T-helper 1 cell treated with Interleukin-12 subunit alpha and Interleukin-12 subunit beta and Interleukin-4 antibody, amounts not matched to agents 30 μg/mL and 1 μg/mL, for 36 hours (primary cell): Measurements from ENCODE around the gene TMEM8B.
A peak's percentile ranks its signal among the peaks of the same experiment; 100 is the strongest.
"Not testable (repeated sequence)": the region's sequence is repeated elsewhere in the genome, so short reads cannot be mapped to it uniquely, and the experiment has no call there.

Source experiments
- H3K27ac Mint-ChIP-seq: one replicate; pipeline ENCODE4 v1.8.0; 2021; ENCODE audit warnings: mild to moderate bottlenecking, mixed read lengths
- H3K27me3 Mint-ChIP-seq: one replicate; pipeline ENCODE4 v1.8.0; 2021; ENCODE audit warnings: low read depth, mixed read lengths
- H3K36me3 Mint-ChIP-seq: one replicate; pipeline ENCODE4 v1.8.0; 2021; ENCODE audit warnings: low read depth, mixed read lengths
- H3K4me1 Mint-ChIP-seq: one replicate; pipeline ENCODE4 v1.8.0; 2021; ENCODE audit warnings: low read depth, mixed read lengths
- H3K4me3 Mint-ChIP-seq: one replicate; pipeline ENCODE4 v1.8.0; 2021; ENCODE audit warnings: mild to moderate bottlenecking, moderate library complexity, mixed read lengths
- H3K9me3 Mint-ChIP-seq: one replicate; pipeline ENCODE4 v1.8.0; 2021; ENCODE audit warnings: mixed read lengths

TMEM8B gene

DNA sequence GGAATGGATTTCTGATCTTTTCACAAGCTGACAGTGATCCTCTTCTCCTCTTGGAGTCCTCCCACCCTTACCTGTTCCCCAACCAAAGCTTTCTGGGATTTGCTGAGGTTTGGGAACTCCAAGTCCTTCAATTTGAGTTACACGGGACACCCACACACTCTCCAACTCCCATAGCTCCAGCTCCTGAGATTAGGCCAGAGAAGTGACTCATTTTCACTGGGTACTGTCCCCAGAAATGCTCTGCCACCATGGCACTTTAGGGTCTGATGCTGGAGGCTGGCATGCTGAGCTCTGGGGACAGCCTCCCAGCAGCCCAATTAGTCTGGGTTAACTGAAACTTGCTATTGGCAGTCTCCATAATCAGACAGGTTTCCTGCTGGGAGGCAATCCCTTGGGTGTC is 63.0 kb downstream of the TMEM8B start:
- Mint-ChIP-seq H3K36me3 (no peaks in the 10 kb centered on the region), H3K4me3 (no peak overlapping the region), H3K9me3 (no peaks in the 10 kb centered on the region), H3K27me3 (peaks cover 37% of the 10 kb centered on the region), H3K4me1 (no peaks in the 10 kb centered on the region), H3K27ac (no peak overlapping the region)

DNA sequence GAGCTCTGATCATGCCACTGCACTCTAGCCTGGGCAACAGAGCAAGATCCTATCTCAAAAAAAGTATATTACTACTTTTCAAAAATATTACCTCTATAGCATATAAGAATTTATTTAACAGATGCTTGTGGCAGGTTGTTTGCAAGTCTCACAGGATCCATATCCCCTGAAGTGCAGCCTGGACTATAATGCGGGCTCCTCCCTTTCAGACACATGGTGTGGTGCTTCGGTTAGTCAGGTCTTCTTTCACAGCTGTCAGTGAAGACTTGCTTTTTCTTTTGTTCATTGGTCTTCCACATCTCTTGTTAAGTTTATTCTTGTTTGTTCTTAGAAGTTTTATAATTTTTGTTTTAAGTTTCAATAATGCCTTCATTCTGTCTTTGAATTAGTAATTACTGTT is 67.5 kb downstream of the TMEM8B start:
- no peaks in the 10 kb centered on the region for H3K4me1 Mint-ChIP-seq
- no peaks in the 10 kb centered on the region for H3K9me3 Mint-ChIP-seq

DNA sequence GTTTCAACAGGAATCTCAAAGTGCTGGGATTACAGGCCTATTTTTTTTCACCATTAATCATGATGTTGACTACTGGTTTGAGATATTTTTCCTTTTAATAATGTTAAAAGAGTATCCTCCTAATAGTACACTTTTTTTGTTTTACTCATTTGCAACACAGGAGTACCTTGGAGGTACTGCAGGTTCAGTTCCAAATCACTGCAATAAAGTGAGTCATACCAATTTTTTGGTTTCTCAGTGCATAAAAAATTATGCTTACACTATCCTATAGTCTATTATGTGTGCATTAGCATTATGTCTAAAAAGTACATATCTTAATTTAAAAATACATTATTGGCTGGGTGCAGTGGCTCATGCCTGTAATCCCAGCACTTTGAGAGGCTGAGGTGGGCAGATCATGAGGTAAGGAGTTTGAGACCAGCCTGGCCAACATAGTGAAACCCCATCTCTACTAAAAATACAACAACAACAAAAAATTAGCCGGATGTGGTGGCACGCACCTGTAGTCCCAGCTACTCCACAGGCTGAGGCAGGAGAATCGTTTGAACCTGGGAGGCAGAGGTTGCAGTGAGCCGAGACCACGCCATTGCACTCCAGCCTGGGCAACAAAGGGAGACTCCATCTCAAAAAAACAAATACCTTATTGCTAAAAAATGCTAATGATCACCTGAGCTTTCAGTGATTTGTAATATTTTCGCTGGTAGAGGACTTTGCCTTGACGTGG is 68.5 kb downstream of the TMEM8B start:
- H3K27me3 Mint-ChIP-seq: peaks cover 29% of the 10 kb centered on the region
- H3K27ac Mint-ChIP-seq, H3K4me1 Mint-ChIP-seq, H3K36me3 Mint-ChIP-seq, H3K4me3 Mint-ChIP-seq, H3K9me3 Mint-ChIP-seq: not testable (repeated sequence)

More for the DNA sequence above, 67.5 kb downstream of the TMEM8B start:
- Mint-ChIP-seq H3K27ac (no peak overlapping the region), H3K4me3 (no peak overlapping the region), H3K27me3 (peaks cover 35% of the 10 kb centered on the region), H3K36me3 (no peaks in the 10 kb centered on the region)

DNA sequence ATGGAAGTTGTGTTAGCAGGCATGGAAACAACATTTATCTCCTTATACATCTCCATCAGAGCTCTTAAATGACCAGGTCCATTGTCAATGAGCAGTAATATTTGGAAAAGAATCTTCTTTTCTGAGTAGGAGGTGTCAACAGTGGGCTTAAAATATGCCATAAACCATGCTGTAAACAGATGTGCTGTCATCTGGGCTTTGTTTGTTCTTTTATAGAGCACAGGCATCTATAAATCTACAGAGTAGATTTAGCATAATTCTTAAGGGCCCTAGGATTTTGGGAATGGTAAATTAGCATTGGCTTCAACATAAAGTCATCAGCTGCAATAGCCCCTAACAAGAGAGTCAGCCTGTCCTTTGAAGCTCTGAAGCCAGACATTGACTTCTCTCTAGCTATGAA is 69.3 kb downstream of the TMEM8B start:
- no peaks in the 10 kb centered on the region for H3K36me3 Mint-ChIP-seq
- no peaks in the 10 kb centered on the region for H3K9me3 Mint-ChIP-seq
- H3K27me3 Mint-ChIP-seq: peaks cover 34% of the 10 kb centered on the region
- no peak overlapping the region for H3K4me3 Mint-ChIP-seq
- no peak overlapping the region for H3K27ac Mint-ChIP-seq
- no peaks in the 10 kb centered on the region for H3K4me1 Mint-ChIP-seq

DNA sequence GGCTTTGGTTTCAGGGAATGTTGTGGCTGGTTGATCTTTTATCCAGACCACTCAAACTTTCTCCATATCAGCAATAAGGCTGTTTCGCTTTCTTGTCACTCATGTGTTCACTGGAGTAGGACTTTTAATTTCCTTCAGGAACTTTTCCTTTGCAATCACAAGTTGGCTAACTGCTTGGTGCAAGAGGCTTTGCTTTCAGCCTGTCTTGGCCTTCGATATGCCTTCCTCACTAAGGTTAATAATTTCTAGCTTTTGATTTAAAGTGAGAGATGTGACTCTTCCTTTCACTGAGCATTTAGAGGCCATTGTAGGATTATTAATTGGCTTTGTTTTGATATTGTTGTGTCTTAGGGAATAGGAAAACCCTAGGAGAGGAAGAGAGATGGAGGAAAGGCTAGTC is 70.0 kb downstream of the TMEM8B start:
- Mint-ChIP-seq H3K4me3 (no peak overlapping the region), H3K27me3 (peaks cover 32% of the 10 kb centered on the region), H3K9me3 (no peaks in the 10 kb centered on the region), H3K4me1 (no peaks in the 10 kb centered on the region), H3K27ac (no peak overlapping the region), H3K36me3 (no peaks in the 10 kb centered on the region)

DNA sequence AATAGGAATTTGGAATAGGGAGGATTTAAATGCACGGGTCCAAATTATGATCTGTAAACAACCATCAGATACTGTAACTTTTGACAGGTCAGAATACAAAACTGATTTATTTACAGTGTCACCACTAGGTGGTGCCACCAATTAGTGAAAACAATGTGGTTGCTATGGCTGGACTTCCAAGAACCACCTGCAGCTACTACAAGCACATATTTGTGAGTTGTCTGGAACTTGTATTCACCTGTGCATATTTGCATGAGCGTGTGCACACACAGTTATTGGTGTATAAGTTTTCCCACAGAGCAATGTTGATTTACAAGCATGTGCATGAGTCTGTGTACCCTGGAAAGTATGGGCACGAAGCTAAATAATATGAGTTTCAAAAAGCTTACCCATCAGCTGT is 74.0 kb downstream of the TMEM8B start:
- Mint-ChIP-seq H3K27me3 (peaks cover 16% of the 10 kb centered on the region), H3K36me3 (no peaks in the 10 kb centered on the region), H3K27ac (no peak overlapping the region), H3K9me3 (no peaks in the 10 kb centered on the region), H3K4me1 (peaks cover under 1% of the 10 kb centered on the region), H3K4me3 (no peak overlapping the region)

DNA sequence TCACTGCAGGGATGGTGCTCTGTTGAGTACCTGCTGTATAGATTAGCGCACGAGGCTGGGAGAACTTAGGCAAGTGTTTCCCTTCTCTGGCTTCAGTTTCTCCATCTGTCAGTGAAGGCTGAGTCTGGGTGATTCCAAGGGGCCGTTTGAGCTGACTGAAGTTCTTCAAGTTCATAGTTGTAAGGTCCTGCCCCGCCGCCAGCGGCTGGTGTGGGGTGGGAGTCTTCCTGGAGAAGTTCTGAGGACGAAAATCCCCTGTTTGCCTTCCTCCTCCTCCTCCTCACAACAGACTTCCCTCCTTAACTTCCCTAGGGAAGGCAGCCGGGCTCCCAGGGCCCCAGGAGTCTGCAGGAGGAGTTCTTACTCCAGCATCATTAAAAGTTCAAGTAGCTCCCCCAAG is 75.3 kb downstream of the TMEM8B start:
- no peaks in the 10 kb centered on the region for H3K36me3 Mint-ChIP-seq
- H3K4me3 Mint-ChIP-seq: no peak overlapping the region
- H3K27me3 Mint-ChIP-seq: peaks cover 10% of the 10 kb centered on the region
- peaks cover 8% of the 10 kb centered on the region for H3K4me1 Mint-ChIP-seq
- H3K27ac Mint-ChIP-seq: no peak overlapping the region
- H3K9me3 Mint-ChIP-seq: no peaks in the 10 kb centered on the region

DNA sequence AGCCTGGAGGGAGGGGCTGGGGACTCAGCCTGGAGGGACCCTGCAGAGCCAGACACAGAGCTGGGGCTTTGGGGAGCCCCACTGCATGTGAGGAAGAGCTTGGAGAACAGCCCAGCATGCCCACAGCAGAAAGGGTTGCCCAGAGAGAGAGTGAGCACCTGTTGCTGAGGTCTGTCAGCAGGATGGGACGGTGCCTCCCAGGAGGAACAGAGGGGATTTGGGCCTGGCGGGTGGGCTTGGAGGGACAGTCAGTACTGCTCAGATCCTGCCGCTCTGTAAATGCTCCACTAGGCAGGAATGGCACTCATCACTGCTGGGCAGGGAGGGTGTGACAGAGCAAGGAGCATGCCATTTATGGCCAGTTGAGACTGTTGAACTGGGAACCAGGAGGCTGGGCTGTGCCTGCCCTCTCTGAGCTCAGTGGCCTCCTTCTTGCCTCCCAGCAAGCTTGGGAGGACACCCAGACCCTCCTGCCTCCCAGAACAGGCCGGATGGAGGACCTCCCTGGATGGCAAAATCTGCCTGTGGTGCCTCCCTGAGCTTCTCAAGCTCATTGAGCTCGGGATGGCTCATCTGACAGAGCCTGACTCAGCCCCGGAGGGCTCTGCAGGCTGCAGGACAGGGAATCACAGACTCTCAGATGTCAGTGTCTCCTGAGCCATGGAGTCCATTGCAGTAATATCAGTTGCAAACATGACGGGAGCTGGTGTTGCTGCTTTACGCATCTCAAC is 76.2 kb downstream of the TMEM8B start:
- Mint-ChIP-seq H3K9me3 (no peaks in the 10 kb centered on the region), H3K4me1 (peaks cover 12% of the 10 kb centered on the region), H3K36me3 (no peaks in the 10 kb centered on the region), H3K27me3 (peaks cover 10% of the 10 kb centered on the region), H3K27ac (no peak overlapping the region), H3K4me3 (no peak overlapping the region)

DNA sequence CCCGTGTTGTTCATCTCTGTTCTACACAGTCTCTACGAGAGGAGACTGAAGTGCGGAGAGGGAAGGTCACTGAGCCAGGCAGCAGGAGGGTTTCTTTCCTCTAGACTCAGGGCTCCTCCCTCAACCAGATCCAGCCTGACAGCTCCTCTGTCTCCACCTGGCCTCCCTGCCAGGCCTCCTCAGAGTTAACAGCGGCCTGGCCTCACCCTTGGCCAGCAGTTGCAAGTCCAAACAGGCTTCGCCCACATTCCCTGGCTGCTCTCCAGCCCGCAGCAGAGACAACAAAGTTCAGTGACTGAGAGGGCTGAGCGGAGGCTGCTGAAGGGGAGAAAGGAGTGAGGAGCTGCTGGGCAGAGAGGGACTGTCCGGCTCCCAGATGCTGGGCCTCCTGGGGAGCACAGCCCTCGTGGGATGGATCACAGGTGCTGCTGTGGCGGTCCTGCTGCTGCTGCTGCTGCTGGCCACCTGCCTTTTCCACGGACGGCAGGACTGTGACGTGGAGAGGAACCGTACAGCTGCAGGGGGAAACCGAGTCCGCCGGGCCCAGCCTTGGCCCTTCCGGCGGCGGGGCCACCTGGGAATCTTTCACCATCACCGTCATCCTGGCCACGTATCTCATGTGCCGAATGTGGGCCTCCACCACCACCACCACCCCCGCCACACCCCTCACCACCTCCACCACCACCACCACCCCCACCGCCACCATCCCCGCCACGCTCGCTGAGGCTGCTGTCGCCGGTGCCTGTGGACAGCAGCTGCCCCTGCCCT is 77.1 kb downstream of the TMEM8B start, which contains the start of gene HRCT1:
Gene HRCT1, plus strand, starts transcription at position 291 of the 768 bp plus-strand sequence. Its CDS starts 86 bp downstream, at position 377.
- Mint-ChIP-seq H3K27me3 (peaks cover 6% of the 10 kb centered on the region), H3K9me3 (no peaks in the 10 kb centered on the region), H3K36me3 (no peaks in the 10 kb centered on the region), H3K4me1 (peaks cover 17% of the 10 kb centered on the region), H3K27ac (no peak within 1 kb of the TSS), H3K4me3 (no peak within 1 kb of the TSS)

DNA sequence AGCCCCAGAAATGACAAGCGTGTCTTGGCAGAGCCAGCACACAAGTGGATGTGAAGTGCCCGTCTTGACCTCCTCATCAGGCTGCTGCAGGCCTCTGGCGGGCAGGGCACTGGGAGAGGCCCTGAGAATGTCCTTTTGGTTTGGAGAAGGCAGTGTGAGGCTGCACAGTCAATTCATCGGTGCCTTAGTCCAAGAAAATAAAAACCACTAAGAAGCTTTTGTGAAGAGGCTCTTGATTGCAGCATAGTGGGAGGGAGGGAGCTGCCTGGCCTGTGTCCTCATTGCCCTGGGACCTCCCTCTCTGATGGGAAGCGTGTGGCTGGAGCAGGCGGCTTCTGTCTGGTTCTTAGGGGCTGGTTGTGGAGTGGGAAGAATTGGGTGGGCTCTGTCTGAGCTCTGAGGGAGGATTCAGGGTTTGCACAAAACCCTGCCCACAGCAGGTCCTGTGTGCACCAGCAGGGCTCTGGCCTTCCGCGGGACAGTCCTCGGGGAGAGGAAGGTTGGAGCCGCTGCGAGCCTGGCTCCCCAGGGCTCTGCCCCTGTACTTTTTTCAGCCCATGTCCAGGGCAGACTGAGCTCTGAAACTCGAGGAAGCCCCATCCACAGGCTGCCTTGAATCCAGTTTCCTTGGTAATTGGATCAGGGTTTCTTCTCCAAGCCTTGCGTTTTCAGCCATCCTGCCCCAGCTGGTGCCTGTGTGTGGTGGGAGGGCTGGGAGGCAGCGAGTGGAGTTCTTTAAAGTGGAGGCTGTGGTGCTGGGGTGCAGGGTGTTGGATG is 78.1 kb downstream of the TMEM8B start:
- Mint-ChIP-seq H3K9me3 (no peaks in the 10 kb centered on the region), H3K27me3 (peaks cover 5% of the 10 kb centered on the region), H3K4me1 (peaks cover 20% of the 10 kb centered on the region), H3K36me3 (no peaks in the 10 kb centered on the region), H3K4me3 (no peak overlapping the region), H3K27ac (no peak overlapping the region)

DNA sequence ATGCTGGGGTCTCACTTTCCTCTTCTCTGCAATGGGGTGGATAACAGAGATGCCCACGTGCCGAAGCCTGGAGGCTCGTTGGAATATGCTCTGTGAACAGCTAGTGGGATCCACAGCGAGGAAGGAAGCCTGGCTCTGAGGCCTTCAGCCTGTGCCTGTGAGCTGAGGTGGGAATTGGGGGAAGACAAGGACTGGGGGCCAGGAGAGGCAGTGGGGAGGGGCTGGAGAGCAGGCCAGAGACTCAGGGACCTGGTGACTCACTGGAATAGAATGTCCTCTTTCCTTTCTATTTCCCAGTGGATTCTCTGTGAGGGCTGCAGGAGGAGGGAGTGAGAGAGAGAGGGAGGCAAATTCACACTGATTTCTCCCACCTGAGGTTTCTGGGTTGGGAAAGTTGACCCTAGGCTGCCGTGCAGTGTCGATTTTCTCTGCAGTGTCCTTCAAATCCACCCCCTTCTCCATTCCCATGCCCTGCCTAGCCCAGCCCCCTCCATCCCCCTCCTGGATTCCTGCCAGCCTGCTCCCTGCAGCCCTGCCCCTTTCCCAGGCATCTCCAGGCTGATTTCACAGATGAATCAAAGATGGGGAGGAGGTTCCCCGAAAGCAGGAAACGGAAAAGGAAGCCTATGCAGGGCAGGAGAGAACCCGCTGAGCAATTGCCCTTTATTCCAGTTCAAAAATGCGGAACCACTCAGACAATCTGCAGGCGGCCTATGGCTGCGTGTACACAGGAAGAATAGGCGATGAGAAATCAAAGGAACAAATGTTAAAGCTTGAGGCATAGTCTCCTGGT is 78.9 kb downstream of the TMEM8B start:
- H3K4me1 Mint-ChIP-seq: peaks cover 20% of the 10 kb centered on the region
- no peaks in the 10 kb centered on the region for H3K9me3 Mint-ChIP-seq
- H3K4me3 Mint-ChIP-seq: no peak overlapping the region
- no peaks in the 10 kb centered on the region for H3K36me3 Mint-ChIP-seq
- H3K27me3 Mint-ChIP-seq: peaks cover 3% of the 10 kb centered on the region
- H3K27ac Mint-ChIP-seq: no peak overlapping the region

DNA sequence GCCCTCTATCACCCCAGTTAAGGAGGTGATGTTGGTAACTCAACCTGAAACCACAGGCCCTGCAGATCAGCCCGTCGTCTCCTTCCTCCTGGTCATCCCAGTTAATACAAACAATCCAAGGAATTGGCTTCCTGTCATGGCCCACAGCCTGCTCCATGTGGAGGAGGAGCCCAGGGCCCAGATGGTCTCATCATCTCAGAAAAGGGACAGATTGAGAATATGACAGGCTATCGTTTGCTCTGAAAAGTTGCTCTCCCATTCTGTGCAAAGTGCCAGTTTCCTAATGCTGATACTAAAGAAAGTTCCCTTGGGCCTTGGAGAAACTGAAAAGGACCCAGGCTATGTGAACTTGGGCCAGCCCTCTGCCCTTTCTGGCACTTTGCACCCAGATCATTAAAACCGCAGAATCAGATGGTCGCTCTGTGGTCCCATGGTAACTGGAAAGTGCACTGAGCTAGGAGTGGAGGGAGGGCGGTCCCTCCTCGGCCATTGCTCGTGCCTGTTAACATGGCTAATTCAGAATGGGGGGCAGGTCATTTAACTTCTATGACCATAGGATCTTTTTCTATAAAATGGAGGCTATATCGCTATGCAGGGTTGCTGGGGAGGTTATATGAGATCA is 79.6 kb downstream of the TMEM8B start:
- H3K9me3 Mint-ChIP-seq: no peaks in the 10 kb centered on the region
- no peaks in the 10 kb centered on the region for H3K36me3 Mint-ChIP-seq
- H3K4me3 Mint-ChIP-seq: no peak overlapping the region
- peaks cover 20% of the 10 kb centered on the region for H3K4me1 Mint-ChIP-seq
- no peak overlapping the region for H3K27ac Mint-ChIP-seq
- no peaks in the 10 kb centered on the region for H3K27me3 Mint-ChIP-seq

DNA sequence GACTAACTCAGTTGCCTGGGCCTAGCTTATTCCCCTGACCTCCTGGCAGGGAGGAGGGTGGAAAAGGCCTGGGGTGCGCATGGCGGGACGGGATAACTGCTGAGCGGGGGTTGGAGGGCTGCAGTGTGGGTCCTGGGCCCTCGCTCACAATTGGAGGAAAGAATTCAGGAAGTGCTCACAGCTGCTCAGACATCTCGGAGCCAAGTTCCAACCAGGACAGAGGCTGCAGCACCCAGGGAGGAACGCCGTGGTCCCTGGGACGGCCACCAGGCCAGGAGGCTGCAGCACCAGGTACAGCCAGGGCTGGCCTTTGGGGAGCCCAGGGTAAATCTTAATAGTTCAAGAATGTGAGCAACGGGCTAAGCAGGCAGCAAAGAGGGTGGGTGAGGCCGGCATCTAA is 80.2 kb downstream of the TMEM8B start, which contains the start of gene SPAAR:
Gene SPAAR, plus strand, starts transcription at position 217 of the 400 bp plus-strand sequence. CDS start 974 bp downstream, outside the sequence.
- Mint-ChIP-seq H3K4me3 (no peak within 1 kb of the TSS), H3K27me3 (no peaks in the 10 kb centered on the region), H3K4me1 (peaks cover 20% of the 10 kb centered on the region), H3K27ac (peak within 1 kb of the TSS; percentile 49), H3K36me3 (no peaks in the 10 kb centered on the region), H3K9me3 (no peaks in the 10 kb centered on the region)
